ENCODE measurements around the gene PDZD4.

- no peak for TF ChIP-seq CTCF (IDR thresholded peaks at IDR 0.05)
- no peak for TF ChIP-seq POLR2A (IDR thresholded peaks at IDR 0.05)
These were observed 66.9 kb downstream of the PDZD4 start for GRCh38 chrX:153763298-153763932.

Measured in thyroid gland (tissue), 4 donors.